ENCODE results near the gene MREG. TPM values are rescaled to one million over a fixed set of nuclear protein-coding genes. Genes with fewer than 3 reads are reported as not detected.

The MREG gene
- total RNA-seq, 1 donor from 2014 or later, result 11.9 TPM

- no peak overlapping the region for H3K27ac Mint-ChIP-seq
- no peaks in the 10 kb centered on the region for H3K27me3 Mint-ChIP-seq (ENCODE audit: low read depth)
- TF ChIP-seq, protein P1, sequence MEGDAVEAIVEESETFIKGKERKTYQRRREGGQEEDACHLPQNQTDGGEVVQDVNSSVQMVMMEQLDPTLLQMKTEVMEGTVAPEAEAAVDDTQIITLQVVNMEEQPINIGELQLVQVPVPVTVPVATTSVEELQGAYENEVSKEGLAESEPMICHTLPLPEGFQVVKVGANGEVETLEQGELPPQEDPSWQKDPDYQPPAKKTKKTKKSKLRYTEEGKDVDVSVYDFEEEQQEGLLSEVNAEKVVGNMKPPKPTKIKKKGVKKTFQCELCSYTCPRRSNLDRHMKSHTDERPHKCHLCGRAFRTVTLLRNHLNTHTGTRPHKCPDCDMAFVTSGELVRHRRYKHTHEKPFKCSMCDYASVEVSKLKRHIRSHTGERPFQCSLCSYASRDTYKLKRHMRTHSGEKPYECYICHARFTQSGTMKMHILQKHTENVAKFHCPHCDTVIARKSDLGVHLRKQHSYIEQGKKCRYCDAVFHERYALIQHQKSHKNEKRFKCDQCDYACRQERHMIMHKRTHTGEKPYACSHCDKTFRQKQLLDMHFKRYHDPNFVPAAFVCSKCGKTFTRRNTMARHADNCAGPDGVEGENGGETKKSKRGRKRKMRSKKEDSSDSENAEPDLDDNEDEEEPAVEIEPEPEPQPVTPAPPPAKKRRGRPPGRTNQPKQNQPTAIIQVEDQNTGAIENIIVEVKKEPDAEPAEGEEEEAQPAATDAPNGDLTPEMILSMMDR (IDR thresholded peaks at IDR 0.05; ENCODE audit: unreplicated experiment), result no peak
- H3K9me3 Mint-ChIP-seq, result peaks cover 33% of the 10 kb centered on the region
- no peak overlapping the region for H3K4me3 Mint-ChIP-seq
- peaks cover 33% of the 10 kb centered on the region for H3K36me3 Mint-ChIP-seq
- no peaks in the 10 kb centered on the region for H3K4me1 Mint-ChIP-seq
- no peak for DNase-seq (ENCODE audit: low spot score in 2 of 2, unreplicated experiment in 2 of 2)
Observed at GRCh38 chr2:215983581-215984351, 29.6 kb downstream of the MREG start.

- no peak for DNase-seq (ENCODE audit: low spot score in 2 of 2, unreplicated experiment in 2 of 2)
- Mint-ChIP-seq H3K4me3 (no peak overlapping the region), H3K4me1 (no peaks in the 10 kb centered on the region), H3K9me3 (peaks cover 36% of the 10 kb centered on the region), H3K27me3 (ENCODE audit: low read depth) (no peaks in the 10 kb centered on the region), H3K36me3 (peaks cover 33% of the 10 kb centered on the region), H3K27ac (no peak overlapping the region)
- TF ChIP-seq, protein P1 (IDR thresholded peaks at IDR 0.05; ENCODE audit: unreplicated experiment), result no peak
Observed at GRCh38 chr2:215982465-215982875, 30.9 kb downstream of the MREG start.

DNA sequence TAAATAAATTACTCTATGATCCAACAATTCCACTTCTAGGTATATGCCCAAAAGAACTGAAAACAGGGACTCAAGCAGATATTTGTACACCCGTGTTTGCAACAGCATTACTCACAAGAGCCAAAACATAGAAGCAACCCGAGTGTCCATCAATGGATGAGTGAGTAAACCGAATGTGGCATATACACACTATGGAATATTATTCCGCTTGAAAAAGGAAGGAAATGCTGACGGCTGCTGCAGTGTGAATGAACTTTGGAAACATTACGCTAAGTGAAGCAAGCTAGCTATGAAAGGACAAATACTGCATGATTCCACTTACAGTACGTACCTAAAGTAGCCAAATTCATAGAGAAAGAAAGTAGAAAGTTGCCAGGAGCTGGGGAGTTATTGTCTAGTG is 32.2 kb downstream of the MREG start:
- DNase-seq (ENCODE audit: low spot score in 2 of 2, unreplicated experiment in 2 of 2), result no peak
- Mint-ChIP-seq H3K27me3 (ENCODE audit: low read depth) (no peaks in the 10 kb centered on the region), H3K36me3 (peaks cover 23% of the 10 kb centered on the region), H3K9me3 (peaks cover 36% of the 10 kb centered on the region), H3K4me3 (no peak overlapping the region), H3K4me1 (no peaks in the 10 kb centered on the region), H3K27ac (no peak overlapping the region)
- TF ChIP-seq, protein P1 (IDR thresholded peaks at IDR 0.05; ENCODE audit: unreplicated experiment), result no peak

GRCh38 chr2:215979620-215980019 is 33.7 kb downstream of the MREG start:
- H3K27ac Mint-ChIP-seq, result no peak overlapping the region
- H3K4me3 Mint-ChIP-seq, result no peak overlapping the region
- TF ChIP-seq, protein P1 (IDR thresholded peaks at IDR 0.05; ENCODE audit: unreplicated experiment), result no peak
- DNase-seq (ENCODE audit: low spot score in 2 of 2, unreplicated experiment in 2 of 2), result no peak
- peaks cover 17% of the 10 kb centered on the region for H3K36me3 Mint-ChIP-seq
- peaks cover 25% of the 10 kb centered on the region for H3K9me3 Mint-ChIP-seq
- H3K27me3 Mint-ChIP-seq (ENCODE audit: low read depth), result no peaks in the 10 kb centered on the region
- peaks cover 2% of the 10 kb centered on the region for H3K4me1 Mint-ChIP-seq

DNA sequence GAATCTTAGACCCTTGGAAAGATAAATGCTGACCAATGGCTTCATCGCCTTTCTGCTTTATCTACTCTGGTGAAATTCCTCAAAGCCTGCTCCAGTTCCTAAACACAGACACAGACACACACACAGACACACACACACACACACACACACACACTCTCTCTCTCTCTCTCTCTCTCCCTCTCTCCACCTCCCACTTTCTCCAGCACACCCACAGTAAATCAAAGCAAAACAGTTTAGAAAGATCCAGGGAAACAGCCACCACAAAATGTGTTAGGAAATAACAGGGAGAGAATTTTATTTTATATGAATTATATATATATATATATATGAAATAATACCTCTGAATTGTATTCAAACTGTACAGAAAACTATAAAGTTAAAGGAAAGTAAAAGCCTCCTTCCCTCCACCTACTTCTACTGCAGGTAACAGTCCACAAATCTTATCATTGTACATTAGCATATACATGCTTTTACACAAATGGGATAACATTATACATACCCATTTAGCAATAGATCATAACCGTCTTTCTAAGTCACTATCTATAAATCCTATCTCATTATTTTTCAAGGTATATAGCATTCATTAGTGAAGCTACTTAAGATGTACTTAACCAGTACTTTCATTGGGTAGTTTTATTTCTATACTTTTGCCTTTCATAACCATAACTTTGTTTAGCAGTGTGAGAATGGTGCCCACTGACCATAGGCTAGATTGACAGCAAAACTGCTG is 38.5 kb downstream of the MREG start:
- H3K4me1 Mint-ChIP-seq, result peaks cover 15% of the 10 kb centered on the region
- no peak overlapping the region for H3K4me3 Mint-ChIP-seq
- DNase-seq (ENCODE audit: low spot score in 2 of 2, unreplicated experiment in 2 of 2), result no peak
- no peak overlapping the region for H3K27ac Mint-ChIP-seq
- H3K36me3 Mint-ChIP-seq, result peaks cover 4% of the 10 kb centered on the region
- TF ChIP-seq, protein P1 (IDR thresholded peaks at IDR 0.05; ENCODE audit: unreplicated experiment), result no peak
- no peaks in the 10 kb centered on the region for H3K27me3 Mint-ChIP-seq (ENCODE audit: low read depth)
- peaks cover 21% of the 10 kb centered on the region for H3K9me3 Mint-ChIP-seq

Data from mesothelial cell of epicardium (in vitro differentiated cells).